ENCODE results near the gene GLYAT. TPM values are rescaled to one million over a fixed set of nuclear protein-coding genes. Genes with fewer than 3 reads are reported as not detected.
A peak's percentile ranks its signal among the peaks of the same experiment; 100 is the strongest.

GLYAT gene
- polyA plus RNA-seq (ENCODE audit: insufficient read length in 10 of 10): not detected
- long read RNA-seq, donor 1: 0 reads
- long read RNA-seq, donor 2: 0 reads
- long read RNA-seq, donor 3: 0 reads
- long read RNA-seq, donor 4: 0 reads
- long read RNA-seq, donor 5, partial matches to known transcripts: 0 of 1 reads
- long read RNA-seq, donor 5, other reads (novel, unspliced or antisense): 0 of 1 reads
- long read RNA-seq, donor 6: 0 reads
- long read RNA-seq, donor 7, partial matches to known transcripts: 0 of 1 reads
- long read RNA-seq, donor 7, other reads (novel, unspliced or antisense): 0 of 1 reads
- long read RNA-seq, donor 8: 0 reads
- long read RNA-seq, donor 9: 0 reads

GRCh38 chr11:58731819-58732218 lies at the start of gene GLYAT:
GLYAT (minus strand) TSS chr11:58731943; CDS start chr11:58724496, 7,447 bp downstream.
- DNase-seq: no peak

GRCh38 chr11:58781345-58781744 lies 49.6 kb upstream of the GLYAT start:
- DNase-seq: no peak

- no peak for DNase-seq
Measured at GRCh38 chr11:58780578-58780977, 48.8 kb upstream of the GLYAT start.

- DNase-seq: no peak
Measured at GRCh38 chr11:58776891-58777710, 45.4 kb upstream of the GLYAT start.

GRCh38 chr11:58775066-58775708 lies 43.4 kb upstream of the GLYAT start:
- DNase-seq: no peak

GRCh38 chr11:58774164-58774593 lies 42.4 kb upstream of the GLYAT start:
- no peak for DNase-seq

- DNase-seq: no peak
Measured at GRCh38 chr11:58773337-58773736, 41.6 kb upstream of the GLYAT start.

- no peak for DNase-seq
Measured at GRCh38 chr11:58772329-58773285, 40.9 kb upstream of the GLYAT start.

GRCh38 chr11:58771458-58771855 lies 39.7 kb upstream of the GLYAT start:
- no peak for DNase-seq

- DNase-seq: peak in 1 of 3 donors; percentile 0
Measured at GRCh38 chr11:58770627-58771457, 39.1 kb upstream of the GLYAT start.

- DNase-seq: no peak
Measured at GRCh38 chr11:58770166-58770565, 38.4 kb upstream of the GLYAT start.

GRCh38 chr11:58769308-58769707 lies 37.6 kb upstream of the GLYAT start:
- DNase-seq: no peak

- no peak for DNase-seq
Measured at GRCh38 chr11:58768137-58768536, 36.4 kb upstream of the GLYAT start.

- no peak for DNase-seq
Measured at GRCh38 chr11:58765078-58765477, 33.3 kb upstream of the GLYAT start.

- no peak for DNase-seq
Measured at GRCh38 chr11:58763120-58763490, 31.4 kb upstream of the GLYAT start.

- DNase-seq: no peak
Measured at GRCh38 chr11:58762284-58763119, 30.8 kb upstream of the GLYAT start.

GRCh38 chr11:58757439-58757838 lies 25.7 kb upstream of the GLYAT start:
- no peak for DNase-seq

GRCh38 chr11:58745705-58746364 lies 14.1 kb upstream of the GLYAT start:
- no peak for DNase-seq

Data from muscle of back (tissue), 13 donors.